ENCODE results near the gene NR4A1.

Gene NR4A1

GRCh38 chr12:52042706-52043385, 8.4 kb upstream of the NR4A1 start:
- no peak for DNase-seq

- no peak for DNase-seq
These were observed 7.6 kb upstream of the NR4A1 start for GRCh38 chr12:52043386-52044212.

- DNase-seq: no peak
These were observed 6.8 kb upstream of the NR4A1 start for GRCh38 chr12:52044292-52044983.

- no peak for DNase-seq
These were observed 5.4 kb upstream of the NR4A1 start for GRCh38 chr12:52045794-52046199.

- DNase-seq: no peak
These were observed 4.4 kb upstream of the NR4A1 start for GRCh38 chr12:52046859-52047258.

GRCh38 chr12:52049286-52049685, 2.0 kb upstream of the NR4A1 start:
- no peak for DNase-seq

- no peak for DNase-seq
These were observed 1.6 kb upstream of the NR4A1 start for GRCh38 chr12:52049688-52050087.

- no peak for DNase-seq
These were observed 1.0 kb upstream of the NR4A1 start for GRCh38 chr12:52050116-52050757.

- no peak for DNase-seq
These were observed 1.4 kb downstream of the NR4A1 start for GRCh38 chr12:52052468-52053186.

- DNase-seq: no peak
These were observed 2.4 kb downstream of the NR4A1 start for GRCh38 chr12:52053536-52054209.

GRCh38 chr12:52054231-52054832, 3.1 kb downstream of the NR4A1 start:
- DNase-seq: no peak

- no peak for DNase-seq
These were observed 3.8 kb downstream of the NR4A1 start for GRCh38 chr12:52054833-52055730.

- no peak for DNase-seq
These were observed 4.8 kb downstream of the NR4A1 start for GRCh38 chr12:52055731-52056711.

GRCh38 chr12:52056801-52057637, 5.8 kb downstream of the NR4A1 start:
- DNase-seq: no peak

GRCh38 chr12:52057638-52058576, 6.7 kb downstream of the NR4A1 start:
- no peak for DNase-seq

GRCh38 chr12:52058631-52059361, 7.6 kb downstream of the NR4A1 start:
- DNase-seq: no peak
